GM23338 (cell line): ENCODE results near the gene NOXA1. TPM values are rescaled to one million over a fixed set of nuclear protein-coding genes. Genes with fewer than 3 reads are reported as not detected.

Experiments
- ATAC-seq: fragments of 200-7000 bp; cut with Tn5 transposase; 3 replicates; pipeline ENCODE4 v1.9.1; 2020
- DNase-seq: peaks from one replicate; pipeline ENCODE4 v3.0.0-alpha.2; 2015; ENCODE audit warnings: low spot score
- H2AFZ ChIP-seq: fragments of 200-600 bp; sonication (generic); 2 replicates; pipeline ENCODE4 v1.8.0; 2016; ENCODE audit warnings: antibody characterized with exemption, mild to moderate bottlenecking, moderate library complexity
- H3F3A ChIP-seq: fragments of 200-600 bp; sonication (generic); replicated peaks from 2 replicates; pipeline ENCODE4 v1.8.0; 2017; ENCODE audit warnings: antibody characterized with exemption, mixed run types, low read depth
- H3K27ac ChIP-seq: fragments of 200-600 bp; sonication (generic); 2 replicates; pipeline ENCODE4 v1.6.1; 2016; ENCODE audit warnings: low read depth
- H3K27me3 ChIP-seq: fragments of 200-600 bp; sonication (generic); 2 replicates; pipeline ENCODE4 v1.8.0; 2016; ENCODE audit warnings: mild to moderate bottlenecking, mixed run types, moderate library complexity; ENCODE audit not compliant: insufficient read depth
- H3K36me3 ChIP-seq: fragments of 200-600 bp; sonication (generic); 2 replicates; pipeline ENCODE4 v1.8.0; 2016; ENCODE audit warnings: mild to moderate bottlenecking; ENCODE audit not compliant: insufficient read depth
- H3K4me1 ChIP-seq: fragments of 200-600 bp; sonication (generic); 2 replicates; pipeline ENCODE4 v1.8.0; 2016; ENCODE audit warnings: mild to moderate bottlenecking, moderate library complexity; ENCODE audit not compliant: insufficient read depth
- H3K4me2 ChIP-seq: fragments of 200-600 bp; sonication (generic); 2 replicates; pipeline ENCODE4 v1.7.1; 2017; ENCODE audit warnings: mixed run types
- H3K4me3 ChIP-seq: fragments of 200-600 bp; sonication (generic); 2 replicates; pipeline ENCODE4 v1.6.1; 2016; ENCODE audit warnings: mixed run types
- H3K79me2 ChIP-seq: fragments of 200-600 bp; sonication (generic); replicated peaks from 2 replicates; pipeline ENCODE4 v1.8.0; 2017; ENCODE audit warnings: mild to moderate bottlenecking; ENCODE audit not compliant: insufficient read depth
- H3K9me2 ChIP-seq: fragments of 200-600 bp; sonication (generic); 2 replicates; pipeline ENCODE4 v1.8.0; 2017; ENCODE audit not compliant: insufficient read depth
- H4K20me1 ChIP-seq: fragments of 200-600 bp; sonication (generic); replicated peaks from 2 replicates; pipeline ENCODE4 v1.8.0; 2017; ENCODE audit warnings: mild to moderate bottlenecking; ENCODE audit not compliant: insufficient read depth
- H3K27ac Mint-ChIP-seq: 2 replicates; pipeline ENCODE4 v1.8.0; 2020; ENCODE audit warnings: inconsistent platforms, mild to moderate bottlenecking, moderate library complexity, mixed read lengths
- H3K27me3 Mint-ChIP-seq: 3 replicates; pipeline ENCODE4 v1.8.0; 2022; ENCODE audit warnings: low read depth, mild to moderate bottlenecking, moderate library complexity, mixed read lengths, inconsistent platforms; ENCODE audit not compliant: insufficient read depth, poor library complexity
- H3K36me3 Mint-ChIP-seq: 3 replicates; pipeline ENCODE4 v1.8.0; 2021; ENCODE audit warnings: low read depth, mild to moderate bottlenecking, inconsistent platforms, moderate library complexity, mixed read lengths
- H3K4me1 Mint-ChIP-seq: 3 replicates; pipeline ENCODE4 v1.8.0; 2020; ENCODE audit warnings: mild to moderate bottlenecking, inconsistent platforms, mixed read lengths
- H3K4me3 Mint-ChIP-seq: 3 replicates; pipeline ENCODE4 v1.8.0; 2021; ENCODE audit warnings: moderate library complexity, mild to moderate bottlenecking, inconsistent platforms, mixed read lengths
- H3K9me3 Mint-ChIP-seq: 3 replicates; pipeline ENCODE4 v1.8.0; 2020; ENCODE audit warnings: moderate library complexity, mild to moderate bottlenecking, inconsistent platforms, mixed read lengths
- ETS1 ChIP-seq: IDR thresholded peaks from 2 replicates; pipeline ENCODE4 v1.6.1; 2016; ENCODE audit warnings: antibody characterized with exemption
- EZH2 ChIP-seq: fragments of 200-600 bp; sonication (generic); IDR thresholded peaks from one replicate; pipeline ENCODE4 v1.8.0; 2017; ENCODE audit warnings: antibody characterized with exemption, mild to moderate bottlenecking, low read depth; ENCODE audit not compliant: unreplicated experiment
- EZH2phosphoT487 ChIP-seq: fragments of 200-600 bp; sonication (generic); IDR thresholded peaks from one replicate; pipeline ENCODE4 v1.8.1; 2018; ENCODE audit warnings: antibody characterized with exemption; ENCODE audit not compliant: unreplicated experiment
- NANOG ChIP-seq: IDR thresholded peaks from 2 replicates; pipeline ENCODE4 v1.6.1; 2016; ENCODE audit warnings: antibody characterized with exemption, borderline replicate concordance
- POLR2AphosphoS5 ChIP-seq: IDR thresholded peaks from 2 replicates; pipeline ENCODE4 v1.6.1; 2016; ENCODE audit warnings: antibody characterized with exemption, low read depth
- REST ChIP-seq: IDR thresholded peaks from one replicate; pipeline ENCODE4 v1.6.1; 2018; ENCODE audit warnings: antibody characterized with exemption; ENCODE audit not compliant: unreplicated experiment
- STAT1 ChIP-seq: IDR thresholded peaks from one replicate; pipeline ENCODE4 v1.6.1; 2016; ENCODE audit warnings: antibody characterized with exemption; ENCODE audit not compliant: unreplicated experiment
- ZNF114 ChIP-seq: fragments of 250-450 bp; sonication (Bioruptor Pico); IDR thresholded peaks from 2 replicates; pipeline ENCODE4 v1.5.0; 2020; ENCODE audit warnings: mild to moderate bottlenecking, moderate library complexity
- polyA plus RNA-seq: library from polyadenylated mRNA; unstranded; fragments of >200 nt; fragmentation: Nextera tagmentation; extraction: Ambion mirVana; gene quantifications from 2 replicates; pipeline ENCODE4 v1.2.1, GENCODE V29; 2016
- total RNA-seq: library from RNA; depleted of rRNA; stranded (reverse); fragments of >200 nt; shearing (Covaris generic); gene quantifications from 2 replicates; pipeline ENCODE4 v1.2.3, GENCODE V29; 2014
- TF ChIP-seq, protein P1 (sequence below): fragments of 250-450 bp; sonication (Bioruptor Pico); IDR thresholded peaks from 2 replicates; pipeline ENCODE4 v1.5.0; 2020; ENCODE audit warnings: mild to moderate bottlenecking, moderate library complexity

Gene NOXA1
- total and polyA plus RNA-seq, 2 experiments from 2014 or later, result 0.59 to 0.68 TPM

DNA sequence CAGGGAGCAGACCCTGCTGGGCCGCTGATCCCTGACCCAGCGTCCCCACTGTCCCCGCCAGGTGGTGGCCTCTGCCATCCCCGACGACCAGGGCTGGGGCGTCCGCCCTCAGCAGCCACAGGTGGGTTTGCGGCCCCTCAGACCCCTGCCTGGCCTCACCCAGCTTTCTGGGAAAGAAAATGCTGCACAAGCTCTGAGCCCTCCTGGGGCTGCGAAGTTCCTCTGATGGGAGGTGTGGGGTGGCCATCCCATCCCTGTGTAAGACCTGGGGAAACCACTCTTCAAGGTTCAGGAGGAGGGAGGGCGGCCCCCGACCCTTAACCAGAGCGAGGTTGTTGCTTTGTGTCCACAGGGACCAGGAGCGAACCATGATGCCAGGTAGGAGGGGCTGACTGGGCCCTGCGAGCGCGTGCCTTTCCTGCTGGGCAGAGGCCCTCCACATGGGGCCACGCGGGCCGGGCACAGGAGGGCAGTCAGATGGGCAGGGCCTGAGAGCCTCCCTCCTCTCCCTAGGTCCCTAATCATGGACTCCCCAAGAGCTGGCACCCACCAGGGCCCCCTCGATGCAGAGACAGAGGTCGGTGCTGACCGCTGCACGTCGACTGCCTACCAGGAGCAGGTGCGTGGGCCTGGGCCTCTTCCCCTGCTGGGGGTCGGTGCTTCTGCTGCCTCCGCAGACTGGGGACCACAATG is 7.7 kb downstream of the NOXA1 start:
- Histone ChIP-seq H3F3A (no peaks in the 10 kb centered on the region), H3K27me3 (no peaks in the 10 kb centered on the region), H3K27ac (no peak overlapping the region), H3K9me2 (no peaks in the 10 kb centered on the region), H2AFZ (no peak overlapping the region), H3K79me2 (no peaks in the 10 kb centered on the region), H3K36me3 (no peaks in the 10 kb centered on the region), H3K4me2 (no peak overlapping the region), H3K4me1 (no peaks in the 10 kb centered on the region), H4K20me1 (no peaks in the 10 kb centered on the region), H3K4me3 (no peak overlapping the region)
- H3K9me3 Mint-ChIP-seq, result no peaks in the 10 kb centered on the region
- H3K27me3 Mint-ChIP-seq, result no peaks in the 10 kb centered on the region
- no peak for ATAC-seq
- no peak overlapping the region for H3K4me3 Mint-ChIP-seq
- TF ChIP-seq, protein P1, sequence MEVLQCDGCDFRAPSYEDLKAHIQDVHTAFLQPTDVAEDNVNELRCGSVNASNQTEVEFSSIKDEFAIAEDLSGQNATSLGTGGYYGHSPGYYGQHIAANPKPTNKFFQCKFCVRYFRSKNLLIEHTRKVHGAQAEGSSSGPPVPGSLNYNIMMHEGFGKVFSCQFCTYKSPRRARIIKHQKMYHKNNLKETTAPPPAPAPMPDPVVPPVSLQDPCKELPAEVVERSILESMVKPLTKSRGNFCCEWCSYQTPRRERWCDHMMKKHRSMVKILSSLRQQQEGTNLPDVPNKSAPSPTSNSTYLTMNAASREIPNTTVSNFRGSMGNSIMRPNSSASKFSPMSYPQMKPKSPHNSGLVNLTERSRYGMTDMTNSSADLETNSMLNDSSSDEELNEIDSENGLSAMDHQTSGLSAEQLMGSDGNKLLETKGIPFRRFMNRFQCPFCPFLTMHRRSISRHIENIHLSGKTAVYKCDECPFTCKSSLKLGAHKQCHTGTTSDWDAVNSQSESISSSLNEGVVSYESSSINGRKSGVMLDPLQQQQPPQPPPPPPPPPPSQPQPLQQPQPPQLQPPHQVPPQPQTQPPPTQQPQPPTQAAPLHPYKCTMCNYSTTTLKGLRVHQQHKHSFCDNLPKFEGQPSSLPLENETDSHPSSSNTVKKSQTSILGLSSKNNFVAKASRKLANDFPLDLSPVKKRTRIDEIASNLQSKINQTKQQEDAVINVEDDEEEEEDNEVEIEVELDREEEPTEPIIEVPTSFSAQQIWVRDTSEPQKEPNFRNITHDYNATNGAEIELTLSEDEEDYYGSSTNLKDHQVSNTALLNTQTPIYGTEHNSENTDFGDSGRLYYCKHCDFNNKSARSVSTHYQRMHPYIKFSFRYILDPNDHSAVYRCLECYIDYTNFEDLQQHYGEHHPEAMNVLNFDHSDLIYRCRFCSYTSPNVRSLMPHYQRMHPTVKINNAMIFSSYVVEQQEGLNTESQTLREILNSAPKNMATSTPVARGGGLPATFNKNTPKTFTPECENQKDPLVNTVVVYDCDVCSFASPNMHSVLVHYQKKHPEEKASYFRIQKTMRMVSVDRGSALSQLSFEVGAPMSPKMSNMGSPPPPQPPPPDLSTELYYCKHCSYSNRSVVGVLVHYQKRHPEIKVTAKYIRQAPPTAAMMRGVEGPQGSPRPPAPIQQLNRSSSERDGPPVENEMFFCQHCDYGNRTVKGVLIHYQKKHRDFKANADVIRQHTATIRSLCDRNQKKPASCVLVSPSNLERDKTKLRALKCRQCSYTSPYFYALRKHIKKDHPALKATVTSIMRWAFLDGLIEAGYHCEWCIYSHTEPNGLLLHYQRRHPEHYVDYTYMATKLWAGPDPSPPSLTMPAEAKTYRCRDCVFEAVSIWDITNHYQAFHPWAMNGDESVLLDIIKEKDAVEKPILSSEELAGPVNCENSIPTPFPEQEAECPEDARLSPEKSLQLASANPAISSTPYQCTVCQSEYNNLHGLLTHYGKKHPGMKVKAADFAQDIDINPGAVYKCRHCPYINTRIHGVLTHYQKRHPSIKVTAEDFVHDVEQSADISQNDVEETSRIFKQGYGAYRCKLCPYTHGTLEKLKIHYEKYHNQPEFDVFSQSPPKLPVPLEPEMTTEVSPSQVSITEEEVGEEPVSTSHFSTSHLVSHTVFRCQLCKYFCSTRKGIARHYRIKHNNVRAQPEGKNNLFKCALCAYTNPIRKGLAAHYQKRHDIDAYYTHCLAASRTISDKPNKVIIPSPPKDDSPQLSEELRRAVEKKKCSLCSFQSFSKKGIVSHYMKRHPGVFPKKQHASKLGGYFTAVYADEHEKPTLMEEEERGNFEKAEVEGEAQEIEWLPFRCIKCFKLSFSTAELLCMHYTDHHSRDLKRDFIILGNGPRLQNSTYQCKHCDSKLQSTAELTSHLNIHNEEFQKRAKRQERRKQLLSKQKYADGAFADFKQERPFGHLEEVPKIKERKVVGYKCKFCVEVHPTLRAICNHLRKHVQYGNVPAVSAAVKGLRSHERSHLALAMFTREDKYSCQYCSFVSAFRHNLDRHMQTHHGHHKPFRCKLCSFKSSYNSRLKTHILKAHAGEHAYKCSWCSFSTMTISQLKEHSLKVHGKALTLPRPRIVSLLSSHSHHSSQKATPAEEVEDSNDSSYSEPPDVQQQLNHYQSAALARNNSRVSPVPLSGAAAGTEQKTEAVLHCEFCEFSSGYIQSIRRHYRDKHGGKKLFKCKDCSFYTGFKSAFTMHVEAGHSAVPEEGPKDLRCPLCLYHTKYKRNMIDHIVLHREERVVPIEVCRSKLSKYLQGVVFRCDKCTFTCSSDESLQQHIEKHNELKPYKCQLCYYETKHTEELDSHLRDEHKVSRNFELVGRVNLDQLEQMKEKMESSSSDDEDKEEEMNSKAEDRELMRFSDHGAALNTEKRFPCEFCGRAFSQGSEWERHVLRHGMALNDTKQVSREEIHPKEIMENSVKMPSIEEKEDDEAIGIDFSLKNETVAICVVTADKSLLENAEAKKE, result no peak
- no peak for TF ChIP-seq NANOG
- no peak for TF ChIP-seq EZH2
- no peak for TF ChIP-seq POLR2AphosphoS5
- TF ChIP-seq ZNF114 (CRISPR knock-in tag), result no peak
- TF ChIP-seq EZH2phosphoT487, result no peak
- no peak for TF ChIP-seq ETS1
- TF ChIP-seq REST, result no peak
- no peak for TF ChIP-seq STAT1
- H3K4me1 Mint-ChIP-seq, result no peaks in the 10 kb centered on the region
- no peaks in the 10 kb centered on the region for H3K36me3 Mint-ChIP-seq
- H3K27ac Mint-ChIP-seq, result no peak overlapping the region
- no peak for DNase-seq
